KMS-11 (cell line): ENCODE data around the gene ZMYND11.

Experiments used
- H2AFZ ChIP-seq: fragments of 200-600 bp; sonication (generic); 2 replicates; pipeline ENCODE4 v1.6.1; 2016; ENCODE audit warnings: antibody characterized with exemption, mixed run types, low read depth
- H3K27ac ChIP-seq: fragments of 200-600 bp; sonication (generic); 2 replicates; pipeline ENCODE4 v1.6.1; 2016; ENCODE audit warnings: mild to moderate bottlenecking, mixed run types
- H3K27me3 ChIP-seq: fragments of 200-600 bp; sonication (generic); 2 replicates; pipeline ENCODE4 v1.6.1; 2017; ENCODE audit warnings: mild to moderate bottlenecking, low read depth, mixed run types, moderate library complexity; ENCODE audit not compliant: insufficient read depth
- H3K36me3 ChIP-seq: fragments of 200-600 bp; sonication (generic); 2 replicates; pipeline ENCODE4 v1.6.1; 2017; ENCODE audit warnings: mild to moderate bottlenecking, mixed run types; ENCODE audit not compliant: insufficient read depth
- H3K4me1 ChIP-seq: fragments of 200-600 bp; sonication (generic); 2 replicates; pipeline ENCODE4 v1.6.1; 2016; ENCODE audit warnings: mild to moderate bottlenecking, low read depth, mixed run types; ENCODE audit not compliant: poor library complexity, severe bottlenecking
- H3K4me2 ChIP-seq: fragments of 200-600 bp; sonication (generic); 2 replicates; pipeline ENCODE4 v1.7.0; 2016; ENCODE audit warnings: mild to moderate bottlenecking, mixed run types
- H3K4me3 ChIP-seq: fragments of 200-600 bp; sonication (generic); IDR thresholded peaks from 2 replicates; pipeline ENCODE4 v1.6.1; 2017; ENCODE audit warnings: low read depth, low read length, mixed read lengths; ENCODE audit not compliant: insufficient read depth
- H3K79me2 ChIP-seq: fragments of 200-600 bp; sonication (generic); 2 replicates; pipeline ENCODE4 v1.6.1; 2016; ENCODE audit warnings: low read depth, mixed run types; ENCODE audit not compliant: insufficient read depth
- H3K9ac ChIP-seq: fragments of 200-600 bp; sonication (generic); 2 replicates; pipeline ENCODE4 v1.6.1; 2016; ENCODE audit warnings: mild to moderate bottlenecking, mixed run types
- H4K20me1 ChIP-seq: fragments of 200-600 bp; sonication (generic); 2 replicates; pipeline ENCODE4 v1.6.1; 2016; ENCODE audit warnings: mild to moderate bottlenecking, mixed run types; ENCODE audit not compliant: insufficient read depth
- TF ChIP-seq, protein P1 (sequence below): fragments of 200-600 bp; sonication (generic); conservative IDR thresholded peaks from 2 replicates; pipeline ENCODE4 v1.6.1; 2017; ENCODE audit warnings: low read depth, mild to moderate bottlenecking, antibody characterized with exemption, low read length, moderate library complexity, mixed read lengths

Gene ZMYND11

DNA sequence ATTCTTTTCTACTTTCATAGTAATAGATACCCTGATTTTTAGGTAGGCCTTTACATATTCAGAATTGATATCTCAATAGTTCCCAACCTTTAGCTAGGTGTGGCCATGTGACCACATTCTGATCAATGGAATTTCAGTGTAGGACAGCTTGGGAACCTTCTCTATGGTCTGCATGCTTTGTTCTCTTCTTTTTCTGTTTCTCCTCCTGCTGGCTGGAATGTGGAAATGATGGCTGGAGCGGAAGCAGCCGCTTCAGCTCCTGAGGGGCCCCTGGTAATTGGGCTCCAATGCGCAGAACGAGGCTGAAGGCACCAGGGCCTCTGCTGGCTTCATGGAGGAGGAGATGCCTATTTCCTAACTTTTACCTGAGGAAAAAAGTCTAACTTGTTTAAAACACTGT, 152.6 kb downstream of the ZMYND11 start:
- H3K27me3 ChIP-seq, result no peaks in the 10 kb centered on the region
- TF ChIP-seq, protein P1, sequence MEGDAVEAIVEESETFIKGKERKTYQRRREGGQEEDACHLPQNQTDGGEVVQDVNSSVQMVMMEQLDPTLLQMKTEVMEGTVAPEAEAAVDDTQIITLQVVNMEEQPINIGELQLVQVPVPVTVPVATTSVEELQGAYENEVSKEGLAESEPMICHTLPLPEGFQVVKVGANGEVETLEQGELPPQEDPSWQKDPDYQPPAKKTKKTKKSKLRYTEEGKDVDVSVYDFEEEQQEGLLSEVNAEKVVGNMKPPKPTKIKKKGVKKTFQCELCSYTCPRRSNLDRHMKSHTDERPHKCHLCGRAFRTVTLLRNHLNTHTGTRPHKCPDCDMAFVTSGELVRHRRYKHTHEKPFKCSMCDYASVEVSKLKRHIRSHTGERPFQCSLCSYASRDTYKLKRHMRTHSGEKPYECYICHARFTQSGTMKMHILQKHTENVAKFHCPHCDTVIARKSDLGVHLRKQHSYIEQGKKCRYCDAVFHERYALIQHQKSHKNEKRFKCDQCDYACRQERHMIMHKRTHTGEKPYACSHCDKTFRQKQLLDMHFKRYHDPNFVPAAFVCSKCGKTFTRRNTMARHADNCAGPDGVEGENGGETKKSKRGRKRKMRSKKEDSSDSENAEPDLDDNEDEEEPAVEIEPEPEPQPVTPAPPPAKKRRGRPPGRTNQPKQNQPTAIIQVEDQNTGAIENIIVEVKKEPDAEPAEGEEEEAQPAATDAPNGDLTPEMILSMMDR, result peak; percentile 41

DNA sequence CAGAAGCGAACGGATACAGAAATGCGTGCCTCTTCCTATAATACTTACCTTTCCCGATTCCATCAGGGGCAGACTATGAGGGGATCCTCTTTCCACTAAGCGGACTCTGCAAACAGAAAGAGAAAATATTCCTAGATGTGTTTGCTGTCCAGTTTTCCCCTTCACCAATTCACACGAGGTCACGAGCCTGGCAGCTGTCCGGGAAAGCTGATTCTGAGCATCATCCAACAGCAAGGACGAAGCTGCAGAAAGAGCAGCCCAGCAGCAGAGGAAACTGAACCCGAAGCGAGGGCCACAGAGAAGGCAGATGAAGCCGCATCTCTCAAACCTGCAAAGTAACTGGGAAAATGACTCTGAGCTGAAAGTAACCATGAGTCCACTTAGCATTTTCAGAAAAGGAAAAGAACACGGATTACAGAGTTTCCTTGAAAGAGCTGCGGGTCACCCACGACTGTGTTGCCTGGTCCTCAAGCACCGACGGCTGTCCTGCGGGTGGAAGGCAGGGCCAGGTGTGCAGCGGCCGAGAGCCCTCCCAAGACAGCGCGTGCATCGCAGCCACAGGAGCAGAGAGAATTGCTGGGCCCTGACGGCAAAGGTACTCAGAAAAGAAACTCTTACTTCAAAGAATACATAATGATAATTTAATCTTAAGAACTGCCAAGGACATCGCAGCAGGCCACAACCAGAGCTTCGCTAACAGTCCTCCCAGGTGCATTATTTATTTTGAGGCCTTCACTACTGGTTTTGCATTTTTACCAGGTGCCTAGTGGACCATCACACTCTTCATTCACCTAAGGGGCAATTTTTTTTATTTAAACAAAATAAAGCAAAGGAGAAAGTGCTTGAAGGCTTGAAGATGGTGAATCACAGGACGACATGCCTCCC, 153.3 kb downstream of the ZMYND11 start:
- Histone ChIP-seq H3K27ac (no peak overlapping the region), H3K4me2 (no peak overlapping the region)

More for the DNA sequence above, 152.6 kb downstream of the ZMYND11 start:
- no peaks in the 10 kb centered on the region for H4K20me1 ChIP-seq
- no peaks in the 10 kb centered on the region for H3K79me2 ChIP-seq
- H3K4me1 ChIP-seq, result no peaks in the 10 kb centered on the region
- no peak overlapping the region for H3K4me2 ChIP-seq
- no peak overlapping the region for H3K4me3 ChIP-seq
- no peak overlapping the region for H3K9ac ChIP-seq
- H3K27ac ChIP-seq, result no peak overlapping the region
- H3K36me3 ChIP-seq, result no peaks in the 10 kb centered on the region
- no peak overlapping the region for H2AFZ ChIP-seq

DNA sequence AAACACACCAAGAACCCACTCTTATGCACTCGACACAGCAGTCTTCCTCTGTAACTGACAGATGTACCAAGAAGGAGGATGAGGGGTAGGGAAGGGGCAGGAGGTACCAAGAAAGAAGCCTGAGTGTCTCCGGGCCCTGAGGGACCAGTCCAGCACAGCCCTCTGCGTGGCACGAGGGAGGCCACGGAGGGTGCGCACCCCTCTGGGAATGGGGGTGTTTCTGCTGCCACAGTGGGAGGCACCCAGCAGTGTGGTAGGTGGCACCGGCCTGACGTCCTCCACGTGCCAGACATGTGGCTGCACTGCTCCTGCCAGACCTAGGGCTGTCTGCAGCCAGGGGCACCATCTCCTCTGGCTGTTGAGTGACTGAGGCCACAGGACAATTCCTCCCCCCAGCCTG, 154.3 kb downstream of the ZMYND11 start:
- H3K27me3 ChIP-seq, result no peaks in the 10 kb centered on the region
- H2AFZ ChIP-seq, result no peak overlapping the region
- no peak overlapping the region for H3K9ac ChIP-seq
- no peak overlapping the region for H3K4me3 ChIP-seq
- no peak overlapping the region for H3K27ac ChIP-seq
- H3K4me1 ChIP-seq, result no peaks in the 10 kb centered on the region
- H4K20me1 ChIP-seq, result no peaks in the 10 kb centered on the region
- H3K79me2 ChIP-seq, result no peaks in the 10 kb centered on the region
- no peak overlapping the region for H3K4me2 ChIP-seq
- TF ChIP-seq, protein P1, result no peak
- no peaks in the 10 kb centered on the region for H3K36me3 ChIP-seq

More for the DNA sequence above, 153.3 kb downstream of the ZMYND11 start:
- Histone ChIP-seq H3K36me3 (no peaks in the 10 kb centered on the region), H4K20me1 (no peaks in the 10 kb centered on the region), H3K9ac (no peak overlapping the region), H3K27me3 (no peaks in the 10 kb centered on the region), H3K4me1 (no peaks in the 10 kb centered on the region), H3K79me2 (no peaks in the 10 kb centered on the region), H3K4me3 (no peak overlapping the region), H2AFZ (no peak overlapping the region)
- TF ChIP-seq, protein P1, result no peak

DNA sequence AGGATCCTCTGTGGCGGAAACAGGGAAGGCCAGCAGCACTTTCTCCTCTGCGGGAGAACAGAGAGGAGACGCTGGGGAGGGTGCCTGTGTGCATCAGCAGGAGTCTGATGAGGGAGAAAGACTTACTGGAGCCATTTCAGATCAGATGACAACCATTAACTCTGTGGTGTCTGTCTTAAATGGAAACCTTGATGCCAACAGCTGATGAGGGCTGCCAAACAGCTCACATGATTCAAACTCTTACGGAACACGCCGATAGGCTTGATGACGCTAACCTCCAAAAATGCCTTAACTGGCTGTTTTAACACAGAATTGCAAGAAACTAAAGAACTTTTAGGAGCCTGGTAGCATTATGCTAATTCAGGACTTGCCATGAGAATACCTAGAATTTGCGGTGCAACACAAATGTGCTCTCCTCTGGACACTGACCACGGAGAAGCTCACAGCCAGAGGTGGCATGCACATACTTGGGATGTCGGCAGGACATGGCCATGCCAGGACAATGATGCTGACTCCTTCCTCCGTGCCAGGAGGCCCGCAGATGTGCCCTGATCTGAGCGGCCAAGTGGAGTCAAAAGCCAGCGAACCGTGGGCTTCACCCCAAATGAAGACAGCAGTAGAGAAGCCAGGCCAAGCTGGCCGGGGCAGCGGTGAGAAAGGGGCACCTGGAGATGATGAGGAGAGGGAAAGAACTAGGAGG, 154.9 kb downstream of the ZMYND11 start:
- Histone ChIP-seq H3K9ac (no peak overlapping the region), H4K20me1 (no peaks in the 10 kb centered on the region), H3K4me1 (no peaks in the 10 kb centered on the region), H3K27me3 (no peaks in the 10 kb centered on the region), H3K27ac (no peak overlapping the region), H3K36me3 (no peaks in the 10 kb centered on the region), H2AFZ (no peak overlapping the region), H3K79me2 (no peaks in the 10 kb centered on the region), H3K4me2 (no peak overlapping the region), H3K4me3 (no peak overlapping the region)
- TF ChIP-seq, protein P1, result no peak
